Activated CD8-positive, alpha-beta T cell treated with anti-CD3 and anti-CD28 coated beads for 36 hours (primary cell): ENCODE measurements around the gene PCSK5. TPM values are rescaled to one million over a fixed set of nuclear protein-coding genes. Genes with fewer than 3 reads are reported as not detected.
"Not testable (repeated sequence)": the region's sequence is repeated elsewhere in the genome, so short reads cannot be mapped to it uniquely, and the experiment has no call there.

Source experiments
- ATAC-seq: fragments of 200-7000 bp; cut with Tn5 transposase; one replicate; pipeline ENCODE4 v1.10.0; 2021; ENCODE audit warnings: mild to moderate bottlenecking, moderate library complexity
- CTCF ChIA-PET: fragments of 350-600 bp; sonication (Branson Sonifier 250); formaldehyde crosslinking; loops from one replicate; lab custom pipeline; 2021; ENCODE audit warnings: antibody characterized with exemption; lab: Charles Lee
- POLR2A ChIA-PET: fragments of 350-600 bp; sonication (Branson Sonifier 250); formaldehyde crosslinking; loops from one replicate; lab custom pipeline; 2021; ENCODE audit warnings: antibody characterized with exemption; lab: Charles Lee
- DNase-seq: peaks from one replicate; pipeline ENCODE4 v3.0.0-alpha.2; 2020
- H3K27ac Mint-ChIP-seq: one replicate; pipeline ENCODE4 v1.8.0; 2021; ENCODE audit warnings: mild to moderate bottlenecking, mixed read lengths
- H3K27me3 Mint-ChIP-seq: one replicate; pipeline ENCODE4 v1.8.0; 2021; ENCODE audit warnings: mixed read lengths
- H3K36me3 Mint-ChIP-seq: one replicate; pipeline ENCODE4 v1.8.0; 2021; ENCODE audit warnings: low read depth, mixed read lengths
- H3K4me1 Mint-ChIP-seq: one replicate; pipeline ENCODE4 v1.8.0; 2021; ENCODE audit warnings: low read depth, mixed read lengths
- H3K4me3 Mint-ChIP-seq: one replicate; pipeline ENCODE4 v1.8.0; 2021; ENCODE audit warnings: mild to moderate bottlenecking, moderate library complexity, mixed read lengths
- H3K9me3 Mint-ChIP-seq: one replicate; pipeline ENCODE4 v1.8.0; 2021; ENCODE audit warnings: mixed read lengths
- intact Hi-C: fragments of 100-400 bp; cut with micrococcal nuclease; formaldehyde crosslinking; loops from one replicate; pipeline ENCODE4 v1.10.0; 2022
- total RNA-seq, 2 experiments: library from RNA; stranded (reverse); gene quantifications; one replicate each; pipeline ENCODE4 v1.2.3, GENCODE V29; 2021
- TF ChIP-seq, protein P1 (sequence below): fragments of 200-600 bp; IDR thresholded peaks from one replicate; pipeline ENCODE4 v1.8.0; 2022; ENCODE audit warnings: antibody characterized with exemption, mild to moderate bottlenecking

Gene PCSK5
- total RNA-seq, 2 experiments from 2014 or later, result 4.7 to 5.2 TPM

DNA sequence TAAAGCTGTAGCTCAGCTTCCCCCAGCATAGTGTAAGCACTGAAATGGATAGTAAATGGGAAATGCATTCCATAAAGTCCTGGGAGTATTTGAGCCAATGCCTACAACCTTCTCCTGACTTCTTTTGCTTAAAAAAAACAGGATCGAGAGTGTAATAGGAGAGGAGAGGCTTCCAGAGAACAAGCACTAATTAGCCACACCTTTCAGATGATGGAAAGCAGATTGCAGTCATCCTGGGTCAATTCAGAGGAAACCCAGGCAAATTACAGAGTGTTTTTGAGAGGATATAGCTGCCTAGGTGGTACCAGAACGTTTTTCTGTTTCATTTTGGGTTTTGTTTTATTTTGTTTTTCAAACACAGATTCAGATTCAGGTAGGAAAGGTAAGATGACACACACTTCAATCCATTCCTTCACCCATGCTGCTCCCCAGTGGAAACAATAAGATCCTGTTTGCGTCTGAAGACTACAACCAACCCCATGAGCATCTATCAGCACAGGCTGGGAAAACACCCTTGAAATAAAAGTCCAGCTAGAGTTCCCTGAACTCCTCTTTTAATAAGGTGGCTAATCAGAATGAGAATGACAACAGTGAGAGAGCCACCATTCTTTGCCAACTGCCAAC lies 408.2 kb downstream of the PCSK5 start:
- TF ChIP-seq, protein P1, sequence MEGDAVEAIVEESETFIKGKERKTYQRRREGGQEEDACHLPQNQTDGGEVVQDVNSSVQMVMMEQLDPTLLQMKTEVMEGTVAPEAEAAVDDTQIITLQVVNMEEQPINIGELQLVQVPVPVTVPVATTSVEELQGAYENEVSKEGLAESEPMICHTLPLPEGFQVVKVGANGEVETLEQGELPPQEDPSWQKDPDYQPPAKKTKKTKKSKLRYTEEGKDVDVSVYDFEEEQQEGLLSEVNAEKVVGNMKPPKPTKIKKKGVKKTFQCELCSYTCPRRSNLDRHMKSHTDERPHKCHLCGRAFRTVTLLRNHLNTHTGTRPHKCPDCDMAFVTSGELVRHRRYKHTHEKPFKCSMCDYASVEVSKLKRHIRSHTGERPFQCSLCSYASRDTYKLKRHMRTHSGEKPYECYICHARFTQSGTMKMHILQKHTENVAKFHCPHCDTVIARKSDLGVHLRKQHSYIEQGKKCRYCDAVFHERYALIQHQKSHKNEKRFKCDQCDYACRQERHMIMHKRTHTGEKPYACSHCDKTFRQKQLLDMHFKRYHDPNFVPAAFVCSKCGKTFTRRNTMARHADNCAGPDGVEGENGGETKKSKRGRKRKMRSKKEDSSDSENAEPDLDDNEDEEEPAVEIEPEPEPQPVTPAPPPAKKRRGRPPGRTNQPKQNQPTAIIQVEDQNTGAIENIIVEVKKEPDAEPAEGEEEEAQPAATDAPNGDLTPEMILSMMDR, result no peak
- no peak overlapping the region for H3K4me3 Mint-ChIP-seq
- H3K27ac Mint-ChIP-seq, result no peak overlapping the region
- H3K4me1 Mint-ChIP-seq, result peaks cover 4% of the 10 kb centered on the region
- no peak for DNase-seq
- POLR2A ChIA-PET, result no interaction called here
- H3K36me3 Mint-ChIP-seq, result no peaks in the 10 kb centered on the region
- intact Hi-C loops, result loop anchor here (10.0 kb wide), 1 partner anchor 434 kb away; no protein-coding TSS in a partner anchor
- CTCF ChIA-PET, result interaction anchor here (1.3 to 7.0 kb wide), 4 partner anchors 8 to 432 kb away, joined by 3 to 34 read pairs (median 15); no protein-coding TSS in a partner anchor
- H3K27me3 Mint-ChIP-seq, result no peaks in the 10 kb centered on the region
- ATAC-seq, result no peak
- no peaks in the 10 kb centered on the region for H3K9me3 Mint-ChIP-seq

DNA sequence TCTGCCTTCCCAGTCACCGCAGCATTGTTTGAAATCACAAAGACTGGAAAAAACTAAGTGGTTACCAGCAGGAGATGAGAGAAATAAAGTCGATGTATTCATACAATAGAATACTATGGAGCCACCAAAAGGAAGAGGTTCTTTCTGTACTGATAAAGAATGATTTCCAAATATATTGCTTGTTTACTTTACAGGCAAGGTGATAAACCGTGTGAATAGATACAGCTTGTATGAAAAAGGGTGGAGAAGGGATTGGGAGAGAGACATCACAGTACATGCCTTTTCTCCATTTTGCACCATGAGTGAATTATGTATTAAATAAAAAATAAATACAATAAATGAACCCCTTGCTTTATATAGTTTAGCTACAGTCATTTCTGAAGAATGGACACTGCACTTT lies 412.1 kb downstream of the PCSK5 start:
- no peak for DNase-seq
- TF ChIP-seq, protein P1, result no peak
- intact Hi-C loops, result loop anchor here (5.0 to 10.0 kb wide), 2 partner anchors 278 to 1040 kb away; no protein-coding TSS in a partner anchor
- H3K36me3 Mint-ChIP-seq, result no peaks in the 10 kb centered on the region
- H3K9me3 Mint-ChIP-seq, result no peaks in the 10 kb centered on the region
- POLR2A ChIA-PET, result no interaction called here
- CTCF ChIA-PET, result interaction anchor here (0.7 to 7.0 kb wide), 11 partner anchors 10 to 1101 kb away, joined by 3 to 34 read pairs (median 4); no protein-coding TSS in a partner anchor
- peaks cover 7% of the 10 kb centered on the region for H3K27me3 Mint-ChIP-seq
- H3K27ac Mint-ChIP-seq, result no peak overlapping the region
- H3K4me3 Mint-ChIP-seq, result no peak overlapping the region
- H3K4me1 Mint-ChIP-seq, result peaks cover under 1% of the 10 kb centered on the region
- no peak for ATAC-seq

DNA sequence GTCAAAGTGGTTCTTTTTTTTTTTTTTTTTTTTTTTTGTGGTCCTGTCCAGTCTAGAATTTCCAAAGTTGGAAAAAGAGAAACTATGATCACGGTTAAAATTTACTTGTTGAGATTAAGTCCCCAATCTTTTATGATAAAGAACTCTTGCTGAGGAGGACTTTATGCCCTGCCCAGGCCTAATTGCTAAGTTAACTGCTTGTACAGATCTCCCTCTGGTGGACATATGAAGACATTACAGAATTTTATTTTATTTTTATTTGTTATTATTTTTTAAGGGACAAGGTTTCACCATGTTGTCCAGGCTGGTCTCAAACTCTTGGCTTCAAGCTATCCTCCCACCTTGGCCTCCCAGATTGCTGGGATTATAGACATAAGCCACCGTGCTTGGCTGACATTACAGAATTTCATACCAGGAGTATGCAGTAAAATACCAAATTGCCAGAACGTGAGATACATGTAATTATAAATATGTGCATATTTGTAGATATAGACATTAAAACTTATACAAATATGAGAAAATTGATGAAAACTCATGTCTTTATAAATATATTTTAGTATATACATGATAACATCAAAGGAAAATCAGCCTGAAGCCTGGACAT lies 412.6 kb downstream of the PCSK5 start:
- Mint-ChIP-seq H3K27ac (no peak overlapping the region), H3K27me3 (peaks cover 9% of the 10 kb centered on the region), H3K9me3 (no peaks in the 10 kb centered on the region), H3K4me3 (no peak overlapping the region), H3K36me3 (no peaks in the 10 kb centered on the region), H3K4me1 (no peaks in the 10 kb centered on the region)
- ATAC-seq, result peak; percentile 58
- DNase-seq, result peak; percentile 22
- ChIA-PET POLR2A (interaction anchor here (0.8 kb wide), 1 partner anchor 438 kb away, joined by 3 read pairs; no protein-coding TSS in a partner anchor), CTCF (interaction anchor here (0.7 to 7.0 kb wide), 11 partner anchors 10 to 1102 kb away, joined by 3 to 34 read pairs (median 4); no protein-coding TSS in a partner anchor)
- TF ChIP-seq, protein P1, result peak; percentile 73
- intact Hi-C loops, result loop anchor here (5.0 to 10.0 kb wide), 2 partner anchors 278 to 1041 kb away; no protein-coding TSS in a partner anchor

DNA sequence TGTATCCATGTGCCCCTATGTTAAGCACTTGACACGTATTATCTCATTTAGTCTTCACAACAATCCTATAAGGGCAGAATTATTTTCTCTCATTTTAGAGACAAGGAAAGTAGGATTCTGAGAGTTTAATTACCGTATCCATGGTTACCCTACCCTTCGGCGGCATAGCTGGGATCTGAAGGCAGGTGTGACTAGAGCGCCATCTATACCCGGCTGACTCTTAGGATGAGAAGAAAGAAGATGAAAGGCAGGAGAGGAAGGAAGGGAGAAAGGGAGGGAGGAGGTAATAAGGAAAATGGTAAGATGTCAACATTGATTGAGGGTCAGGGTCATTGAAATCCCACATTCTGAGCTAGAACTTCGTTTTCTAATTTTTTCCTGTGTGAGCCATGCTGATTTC lies 416.6 kb downstream of the PCSK5 start:
- H3K4me1 Mint-ChIP-seq, POLR2A ChIA-PET, H3K27me3 Mint-ChIP-seq, H3K27ac Mint-ChIP-seq, H3K36me3 Mint-ChIP-seq, H3K9me3 Mint-ChIP-seq, H3K4me3 Mint-ChIP-seq, ATAC-seq, DNase-seq: not testable (repeated sequence)
- intact Hi-C loops, result loop anchor here (10.0 kb wide), 1 partner anchor 282 kb away; no protein-coding TSS in a partner anchor
- CTCF ChIA-PET, result interaction anchor here (1.0 to 1.5 kb wide), 2 partner anchors 10 to 17 kb away, joined by 3 to 6 read pairs; no protein-coding TSS in a partner anchor

DNA sequence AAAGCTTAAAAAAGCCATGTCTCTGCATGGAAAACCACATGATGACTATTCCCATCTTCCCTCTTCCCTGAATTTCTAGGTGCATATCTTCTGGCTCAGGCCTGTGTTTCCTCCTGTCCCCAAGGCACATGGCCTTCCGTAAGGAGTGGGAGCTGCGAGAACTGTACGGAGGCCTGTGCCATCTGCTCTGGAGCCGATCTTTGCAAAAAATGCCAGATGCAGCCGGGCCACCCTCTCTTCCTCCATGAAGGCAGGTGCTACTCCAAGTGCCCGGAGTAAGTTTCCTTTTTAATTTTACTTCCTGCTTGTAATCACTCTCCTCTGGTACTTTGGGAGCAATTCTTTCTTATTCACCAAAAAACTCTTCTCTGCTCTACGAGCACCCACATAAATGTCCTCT lies 420.1 kb downstream of the PCSK5 start:
- H3K27ac Mint-ChIP-seq, result no peak overlapping the region
- CTCF ChIA-PET, result no interaction called here
- H3K4me1 Mint-ChIP-seq, result no peaks in the 10 kb centered on the region
- no peak overlapping the region for H3K4me3 Mint-ChIP-seq
- POLR2A ChIA-PET, result no interaction called here
- intact Hi-C loops, result no loop called here
- no peaks in the 10 kb centered on the region for H3K36me3 Mint-ChIP-seq
- H3K27me3 Mint-ChIP-seq, result peaks cover 7% of the 10 kb centered on the region
- TF ChIP-seq, protein P1, result no peak
- ATAC-seq, result no peak
- DNase-seq, result no peak
- no peaks in the 10 kb centered on the region for H3K9me3 Mint-ChIP-seq
